GM06990 (cell line): Measurements from ENCODE around the gene PPP1R2C.

Experiments used
- DNase-seq: peaks from one replicate; pipeline ENCODE4 v3.0.0-alpha.2; 2011; ENCODE audit not compliant: insufficient read length; ENCODE audit errors: extremely low read depth
- H3K27me3 ChIP-seq: replicated peaks from 2 replicates; pipeline ENCODE4 v1.6.0; 2011; ENCODE audit warnings: low read length; ENCODE audit not compliant: control insufficient read depth, insufficient read depth
- H3K36me3 ChIP-seq: 2 replicates; pipeline ENCODE4 v1.5.1; 2011; ENCODE audit warnings: low read length; ENCODE audit not compliant: control insufficient read depth, insufficient read depth
- H3K4me3 ChIP-seq: replicated peaks from 2 replicates; pipeline ENCODE4 v1.5.1; 2011; ENCODE audit warnings: low read depth, mild to moderate bottlenecking, control low read depth, low read length
- TF ChIP-seq, protein P1 (sequence below): IDR thresholded peaks from 2 replicates; pipeline ENCODE4 v1.5.1; 2011; ENCODE audit warnings: low read length, control low read depth, mild to moderate bottlenecking, inconsistent platforms; ENCODE audit not compliant: insufficient read depth, poor library complexity, severe bottlenecking

The PPP1R2C gene

GRCh38 chrX:42818151-42818921 lies 40.4 kb upstream of the PPP1R2C start:
- Histone ChIP-seq H3K36me3 (no peaks in the 10 kb centered on the region), H3K4me3 (no peak overlapping the region), H3K27me3 (no peaks in the 10 kb centered on the region)
- no peak for DNase-seq
- TF ChIP-seq, protein P1, sequence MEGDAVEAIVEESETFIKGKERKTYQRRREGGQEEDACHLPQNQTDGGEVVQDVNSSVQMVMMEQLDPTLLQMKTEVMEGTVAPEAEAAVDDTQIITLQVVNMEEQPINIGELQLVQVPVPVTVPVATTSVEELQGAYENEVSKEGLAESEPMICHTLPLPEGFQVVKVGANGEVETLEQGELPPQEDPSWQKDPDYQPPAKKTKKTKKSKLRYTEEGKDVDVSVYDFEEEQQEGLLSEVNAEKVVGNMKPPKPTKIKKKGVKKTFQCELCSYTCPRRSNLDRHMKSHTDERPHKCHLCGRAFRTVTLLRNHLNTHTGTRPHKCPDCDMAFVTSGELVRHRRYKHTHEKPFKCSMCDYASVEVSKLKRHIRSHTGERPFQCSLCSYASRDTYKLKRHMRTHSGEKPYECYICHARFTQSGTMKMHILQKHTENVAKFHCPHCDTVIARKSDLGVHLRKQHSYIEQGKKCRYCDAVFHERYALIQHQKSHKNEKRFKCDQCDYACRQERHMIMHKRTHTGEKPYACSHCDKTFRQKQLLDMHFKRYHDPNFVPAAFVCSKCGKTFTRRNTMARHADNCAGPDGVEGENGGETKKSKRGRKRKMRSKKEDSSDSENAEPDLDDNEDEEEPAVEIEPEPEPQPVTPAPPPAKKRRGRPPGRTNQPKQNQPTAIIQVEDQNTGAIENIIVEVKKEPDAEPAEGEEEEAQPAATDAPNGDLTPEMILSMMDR = no peak

GRCh38 chrX:42809569-42809968 lies 31.6 kb upstream of the PPP1R2C start:
- DNase-seq = no peak
- Histone ChIP-seq H3K27me3 (no peaks in the 10 kb centered on the region), H3K4me3 (no peak overlapping the region), H3K36me3 (no peaks in the 10 kb centered on the region)
- TF ChIP-seq, protein P1 = no peak

DNA sequence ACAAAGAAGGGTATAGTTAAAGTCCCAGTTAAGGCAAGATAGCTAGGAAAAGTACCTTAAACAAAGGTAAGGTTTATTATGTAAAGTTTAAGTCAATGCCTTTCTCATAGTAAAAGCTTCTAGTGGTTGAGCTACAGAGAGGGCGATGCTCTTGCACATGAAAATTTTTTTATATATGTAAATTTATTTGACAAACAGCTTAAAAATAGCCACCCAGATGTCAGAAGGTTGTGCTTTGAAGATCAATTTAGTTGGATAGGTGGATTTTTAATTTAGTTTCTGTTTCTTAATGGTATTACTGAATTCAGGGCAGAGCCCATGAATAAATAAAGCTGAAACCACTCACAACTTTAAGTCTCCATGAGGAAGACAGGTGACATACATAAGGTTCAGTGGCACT lies 29.4 kb upstream of the PPP1R2C start:
- no peaks in the 10 kb centered on the region for H3K36me3 ChIP-seq
- H3K27me3 ChIP-seq = no peaks in the 10 kb centered on the region
- DNase-seq = no peak
- TF ChIP-seq, protein P1 = no peak
- H3K4me3 ChIP-seq = no peak overlapping the region

DNA sequence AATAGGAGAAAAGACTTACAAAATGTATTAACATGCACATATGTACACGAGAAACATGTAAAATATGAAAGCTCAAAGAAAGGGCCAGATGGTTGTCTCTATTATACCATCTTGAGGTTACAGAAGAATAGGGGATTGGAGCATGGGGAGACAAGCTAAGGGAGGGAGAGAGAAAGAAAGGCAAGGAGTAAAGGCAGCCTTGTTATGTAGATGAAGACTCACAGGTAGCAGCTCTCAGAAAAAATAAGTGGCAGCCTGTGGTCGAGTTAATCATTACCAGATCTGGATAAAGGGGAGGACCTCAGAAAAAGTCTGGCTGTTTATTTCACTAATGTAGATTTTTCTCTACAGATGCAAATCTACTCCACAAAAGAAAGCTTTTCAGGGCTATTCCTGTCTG lies 26.6 kb upstream of the PPP1R2C start:
- no peak for DNase-seq
- Histone ChIP-seq H3K4me3 (no peak overlapping the region), H3K36me3 (no peaks in the 10 kb centered on the region), H3K27me3 (no peaks in the 10 kb centered on the region)
- TF ChIP-seq, protein P1 = no peak

GRCh38 chrX:42803320-42803719 lies 25.4 kb upstream of the PPP1R2C start:
- no peaks in the 10 kb centered on the region for H3K27me3 ChIP-seq
- no peaks in the 10 kb centered on the region for H3K36me3 ChIP-seq
- TF ChIP-seq, protein P1 = no peak
- H3K4me3 ChIP-seq = no peak overlapping the region
- DNase-seq = no peak
